GM21619 (cell line): ENCODE results near the gene GAK.

ENCODE experiments used
- ATAC-seq: cut with Tn5 transposase; IDR thresholded peaks from one replicate; pipeline ENCODE4 v1.9.1; 2021; ENCODE audit not compliant: unreplicated experiment

The GAK gene

DNA sequence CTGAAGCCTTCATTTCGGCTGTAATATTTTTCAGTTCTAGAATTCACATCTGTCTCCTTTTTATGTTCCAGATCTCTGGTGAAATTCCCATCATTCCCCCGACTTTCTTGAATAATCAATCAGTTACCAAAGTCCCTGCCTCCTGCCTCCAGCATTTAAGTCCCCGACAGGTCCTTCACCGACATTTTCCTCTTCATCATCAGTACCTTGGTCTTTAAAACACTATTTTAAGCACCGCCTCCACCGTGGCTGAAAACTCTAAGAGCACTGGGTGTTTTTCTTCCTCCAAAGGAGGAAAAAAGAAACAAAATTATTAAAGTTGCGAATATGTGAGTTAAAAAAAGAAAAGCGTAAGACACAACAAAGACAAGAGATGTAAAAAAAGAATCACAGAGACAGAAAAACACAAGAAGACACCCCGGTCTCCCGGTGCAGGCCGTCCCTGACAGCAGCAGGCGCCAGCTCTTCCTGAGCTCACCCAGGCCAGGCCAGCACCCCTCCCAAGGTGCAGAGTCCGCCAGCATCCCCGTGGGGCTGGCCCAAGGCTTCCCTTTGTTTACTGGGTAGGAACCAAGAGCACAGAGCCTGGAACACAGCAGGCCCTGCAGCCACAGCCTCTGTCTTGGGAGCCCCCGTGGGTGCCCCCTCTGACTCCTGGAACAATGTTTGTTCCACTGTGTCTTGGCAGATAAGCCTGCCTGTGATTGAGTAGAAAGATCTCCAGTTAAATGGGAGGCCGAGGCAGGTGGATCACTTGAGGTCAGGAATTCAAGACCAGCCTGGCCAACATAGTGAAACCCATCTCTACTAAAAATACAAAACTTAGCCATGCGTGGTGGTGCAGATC lies 56.9 kb downstream of the GAK start:
- no peak for ATAC-seq

DNA sequence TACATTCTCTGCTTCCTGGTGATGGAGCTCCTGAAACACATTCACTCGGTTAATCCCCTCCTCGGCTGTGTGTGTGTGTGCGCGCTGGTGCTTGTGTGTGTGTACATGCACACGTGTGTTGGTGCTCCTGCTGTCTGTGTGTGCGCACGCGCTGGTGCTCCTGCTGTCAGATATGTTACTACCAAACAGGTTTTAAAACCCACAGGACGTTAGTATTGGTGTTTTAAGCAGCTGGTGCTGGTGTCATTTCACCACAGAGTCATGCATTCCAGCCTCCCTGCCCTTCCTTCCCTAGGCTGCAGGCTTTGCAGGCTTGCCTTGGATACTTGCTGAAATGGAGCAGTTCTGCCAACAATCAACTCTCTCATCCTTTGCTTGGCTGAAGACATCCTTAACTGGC lies 58.1 kb downstream of the GAK start:
- ATAC-seq: no peak

DNA sequence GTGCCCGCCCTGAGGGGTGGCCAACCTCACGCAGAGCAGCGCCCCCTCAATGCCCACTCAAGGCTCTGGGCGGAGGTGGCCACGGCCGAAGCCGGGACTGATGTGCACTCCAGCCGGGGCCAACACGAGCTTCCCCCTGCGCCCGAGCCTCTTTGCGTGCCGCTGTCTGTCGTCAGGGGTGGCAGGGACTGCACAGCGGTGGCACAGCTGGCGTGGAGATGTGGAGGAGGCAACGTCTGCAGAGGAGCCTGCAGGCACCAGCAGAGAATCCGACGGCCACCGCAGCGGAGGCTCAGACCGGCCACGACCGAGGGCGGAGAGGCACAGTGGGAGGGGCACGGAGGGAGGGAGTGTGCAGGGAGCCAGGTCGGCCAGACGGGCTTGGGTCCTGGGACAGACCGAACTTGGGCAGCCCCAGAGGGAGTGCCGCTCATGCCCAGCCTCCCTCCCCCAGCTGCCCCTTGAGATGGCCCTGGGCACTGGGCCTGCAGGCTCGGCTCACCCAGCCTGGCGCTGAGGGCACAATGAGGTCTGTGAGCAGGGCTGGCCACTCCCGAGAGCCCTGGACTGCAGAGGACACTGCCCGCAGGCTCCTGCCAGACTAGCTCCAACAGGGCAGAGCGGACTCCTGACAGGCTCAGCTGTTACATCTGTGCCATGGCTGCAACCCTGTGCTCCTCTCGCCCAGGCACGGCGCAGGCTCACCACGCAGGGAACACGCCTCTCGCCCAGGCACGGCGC lies 59.7 kb downstream of the GAK start:
- no peak for ATAC-seq

DNA sequence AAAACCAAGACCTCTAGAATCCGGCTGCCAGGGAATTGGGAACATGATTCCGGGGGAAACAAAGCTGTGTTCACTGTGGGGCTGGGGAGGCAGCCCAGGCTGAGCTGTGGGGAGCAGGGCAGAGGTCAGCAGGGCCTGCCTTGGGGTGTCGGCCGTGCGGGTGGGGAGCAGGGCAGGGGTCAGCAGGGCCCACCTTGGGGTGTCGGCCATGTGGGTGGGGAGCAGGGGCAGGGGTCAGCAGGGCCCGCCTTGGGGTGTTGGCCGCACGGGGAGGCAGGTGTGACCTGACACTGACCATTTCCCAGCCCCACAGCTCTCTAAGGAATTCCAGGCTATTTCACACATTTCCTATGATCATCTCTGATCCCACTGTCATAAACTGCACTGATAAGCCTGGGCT lies 60.6 kb downstream of the GAK start:
- no peak for ATAC-seq

DNA sequence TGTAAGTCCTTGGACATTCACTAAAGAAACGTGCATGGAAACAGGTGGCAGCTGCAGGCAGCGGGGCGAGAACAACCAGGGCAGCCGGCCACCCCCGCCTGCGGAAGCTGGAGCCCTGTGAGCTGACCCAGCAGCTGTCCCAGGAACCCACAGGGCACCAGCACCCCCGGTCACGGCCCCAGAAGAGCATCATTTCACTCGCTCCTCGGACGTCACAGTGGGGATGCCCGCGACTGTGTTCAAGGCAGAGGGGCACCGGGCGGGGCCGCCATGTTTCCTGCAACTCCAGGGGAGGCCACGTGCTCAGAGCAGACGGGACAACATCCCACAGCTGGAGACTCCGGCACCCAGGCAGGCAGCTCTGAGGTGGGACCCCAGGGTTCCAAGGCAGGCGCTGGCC lies 61.2 kb downstream of the GAK start:
- no peak for ATAC-seq

DNA sequence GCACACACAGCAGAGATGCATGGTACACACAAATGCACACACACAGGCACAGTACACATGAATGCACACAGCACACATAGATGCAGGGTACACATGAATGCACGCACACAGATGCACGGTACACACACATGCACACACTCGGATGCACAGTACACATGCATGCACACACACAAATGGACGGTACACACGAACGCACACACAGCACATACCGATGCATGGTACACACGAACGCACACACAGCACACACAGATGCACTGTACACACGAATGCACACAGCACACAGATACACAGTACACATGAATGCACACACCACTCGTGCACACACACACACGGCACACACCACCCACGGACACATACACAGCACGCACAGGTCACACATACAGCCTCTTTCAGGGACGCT lies 62.3 kb downstream of the GAK start:
- no peak for ATAC-seq

DNA sequence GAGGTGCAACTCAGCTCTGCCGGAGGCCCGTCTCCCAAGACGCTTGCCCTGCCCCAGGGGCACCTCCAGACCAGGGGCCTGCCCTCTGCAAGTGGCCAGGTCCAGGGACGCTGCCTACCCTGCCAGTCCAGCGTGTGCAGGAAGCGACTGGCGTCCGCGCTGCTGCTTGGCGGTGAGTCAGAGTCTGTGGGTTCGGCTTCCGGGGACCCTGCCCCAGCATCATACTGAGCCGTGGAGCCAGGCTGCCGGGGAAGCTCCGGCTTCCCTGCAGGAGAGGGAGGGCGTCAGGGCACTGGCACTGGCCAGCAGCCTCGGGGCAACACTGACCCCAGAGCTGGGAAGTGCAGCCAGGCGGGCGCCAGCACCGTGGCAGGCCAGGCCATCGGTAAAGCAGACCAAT lies 63.7 kb downstream of the GAK start:
- ATAC-seq: no peak

DNA sequence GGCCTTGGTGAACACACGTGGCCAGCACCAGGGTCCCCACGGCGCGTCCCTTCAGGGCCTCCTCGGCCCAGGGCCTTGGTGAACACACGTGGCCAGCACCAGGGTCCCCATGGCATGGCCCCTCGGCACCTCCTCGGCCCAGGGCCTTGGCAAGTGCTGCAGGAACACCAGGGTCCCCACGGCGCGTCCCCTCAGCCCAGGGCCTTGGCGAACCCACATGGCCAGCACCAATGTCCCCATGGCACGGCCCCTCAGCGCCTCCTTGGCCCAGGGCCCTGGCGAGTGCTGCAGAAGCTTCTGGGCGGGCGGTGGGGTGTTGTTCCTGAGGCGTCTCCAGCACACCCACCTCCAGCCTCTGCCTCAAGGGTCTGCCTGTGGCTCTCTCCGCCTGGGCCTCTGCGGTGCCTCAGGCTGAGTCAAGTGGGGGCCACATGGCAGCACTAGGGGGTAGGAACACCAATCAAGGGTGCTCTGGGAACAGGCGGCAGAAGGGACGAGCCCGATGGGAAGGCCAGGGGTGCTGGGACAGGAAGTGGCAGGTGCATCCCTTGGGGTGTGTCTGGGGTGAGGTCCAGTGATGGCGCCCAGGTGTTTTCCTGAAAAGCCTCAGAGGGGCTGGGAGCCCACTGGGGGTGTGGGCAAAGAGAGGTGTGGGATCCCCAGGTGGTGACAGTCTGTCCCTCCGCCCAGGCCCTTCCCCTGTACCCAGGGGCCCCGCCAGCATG lies 64.4 kb downstream of the GAK start:
- no peak for ATAC-seq

DNA sequence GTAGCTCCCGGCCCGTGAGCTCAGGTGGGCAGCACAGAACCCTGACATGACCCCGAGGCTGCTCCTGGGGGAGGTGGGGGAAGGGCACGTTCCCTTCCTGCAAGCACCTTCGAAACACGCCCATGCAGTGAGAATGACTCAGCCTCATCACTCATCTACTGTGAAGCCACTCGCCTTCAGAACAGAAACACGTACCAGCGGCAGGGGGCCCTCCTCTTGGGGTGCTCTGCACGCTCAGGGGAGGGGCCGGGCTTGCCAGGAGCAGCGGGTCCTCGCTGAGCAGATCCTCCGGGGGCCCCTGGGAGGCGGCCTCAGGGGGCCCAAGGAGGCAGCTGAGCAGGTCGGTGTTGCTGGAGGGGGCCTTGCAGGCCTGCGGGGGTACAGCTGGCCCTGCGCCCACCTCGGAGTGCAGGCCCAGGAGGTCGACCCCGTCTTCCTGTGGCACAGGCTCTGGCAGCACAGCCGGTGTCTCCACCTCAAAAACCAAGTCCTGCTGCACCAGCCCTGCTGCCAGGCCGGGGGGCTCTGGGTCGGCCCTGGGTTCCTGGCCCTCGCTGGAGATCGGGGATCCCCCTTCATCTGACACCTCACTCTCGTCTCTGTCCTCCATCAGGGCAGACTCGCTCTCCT lies 65.2 kb downstream of the GAK start:
- ATAC-seq: no peak

DNA sequence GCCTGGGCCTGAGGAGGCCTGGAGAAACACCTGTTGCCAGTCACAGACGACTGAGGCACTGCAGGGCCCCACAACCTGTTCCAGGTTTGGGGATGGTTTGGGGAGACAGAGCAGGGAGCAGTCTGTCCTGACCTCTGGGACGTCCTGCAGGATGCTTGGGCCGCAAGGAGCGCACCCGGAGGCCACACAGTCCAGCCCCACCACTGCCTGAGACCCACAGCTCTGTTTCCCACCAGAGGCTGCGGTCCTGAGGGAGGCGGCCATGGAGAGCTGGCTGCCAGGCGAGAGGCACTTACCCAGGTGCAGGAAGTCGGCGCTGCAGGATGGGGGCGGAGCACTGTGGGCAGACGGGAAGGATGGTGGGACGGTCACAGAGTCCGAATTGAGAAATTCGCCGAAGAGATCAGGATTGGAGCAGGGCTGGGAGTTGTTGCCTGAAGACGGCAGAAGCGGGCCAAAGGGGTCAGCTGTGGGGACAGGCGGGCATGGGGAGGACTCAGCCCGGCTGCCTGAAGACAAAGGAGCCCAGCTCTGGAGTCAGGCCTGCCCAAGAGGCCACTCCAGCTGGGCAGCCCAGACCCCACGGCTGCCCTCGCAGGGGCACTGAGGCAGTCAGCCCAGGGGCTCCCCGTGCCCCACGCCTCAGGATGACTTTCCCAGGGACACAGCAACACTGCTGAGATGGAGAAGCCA lies 65.9 kb downstream of the GAK start:
- ATAC-seq: no peak

DNA sequence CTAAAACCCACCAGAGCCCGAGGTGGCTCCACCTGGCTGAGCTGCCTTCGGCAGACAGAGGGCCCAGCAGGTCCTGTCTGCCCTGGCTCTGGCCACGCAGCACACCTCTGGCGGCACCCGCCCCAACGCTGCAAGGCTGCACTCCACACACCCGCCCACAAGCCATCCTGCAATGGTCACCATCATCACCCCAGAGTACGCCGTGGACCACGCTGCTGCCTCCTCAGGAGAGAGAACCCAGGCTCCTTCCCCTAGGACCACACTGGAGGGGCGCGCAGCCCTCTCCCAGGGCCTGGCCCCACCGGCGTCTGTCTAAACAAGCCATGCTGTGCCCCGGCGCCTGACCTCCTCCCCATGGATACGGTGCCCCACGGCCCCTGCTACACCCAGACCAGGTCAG lies 66.5 kb downstream of the GAK start:
- no peak for ATAC-seq

DNA sequence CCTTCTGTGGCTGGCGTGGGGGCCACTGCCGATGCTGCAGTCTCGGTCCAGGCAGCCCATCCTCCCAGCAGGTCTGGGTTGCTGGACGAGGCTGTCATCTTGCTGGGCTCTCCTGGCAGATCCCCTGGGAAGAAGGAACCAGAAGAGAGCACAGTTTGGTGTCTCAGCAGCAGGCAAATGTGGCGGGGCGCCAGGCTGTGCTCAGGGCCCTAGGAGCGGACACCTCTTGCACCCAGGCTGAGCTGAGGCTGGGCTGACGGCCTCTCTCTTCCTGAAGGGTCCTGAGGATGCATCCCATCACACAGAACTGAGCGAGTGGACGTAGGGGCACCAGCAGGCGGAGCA lies 67.0 kb downstream of the GAK start:
- ATAC-seq: no peak

DNA sequence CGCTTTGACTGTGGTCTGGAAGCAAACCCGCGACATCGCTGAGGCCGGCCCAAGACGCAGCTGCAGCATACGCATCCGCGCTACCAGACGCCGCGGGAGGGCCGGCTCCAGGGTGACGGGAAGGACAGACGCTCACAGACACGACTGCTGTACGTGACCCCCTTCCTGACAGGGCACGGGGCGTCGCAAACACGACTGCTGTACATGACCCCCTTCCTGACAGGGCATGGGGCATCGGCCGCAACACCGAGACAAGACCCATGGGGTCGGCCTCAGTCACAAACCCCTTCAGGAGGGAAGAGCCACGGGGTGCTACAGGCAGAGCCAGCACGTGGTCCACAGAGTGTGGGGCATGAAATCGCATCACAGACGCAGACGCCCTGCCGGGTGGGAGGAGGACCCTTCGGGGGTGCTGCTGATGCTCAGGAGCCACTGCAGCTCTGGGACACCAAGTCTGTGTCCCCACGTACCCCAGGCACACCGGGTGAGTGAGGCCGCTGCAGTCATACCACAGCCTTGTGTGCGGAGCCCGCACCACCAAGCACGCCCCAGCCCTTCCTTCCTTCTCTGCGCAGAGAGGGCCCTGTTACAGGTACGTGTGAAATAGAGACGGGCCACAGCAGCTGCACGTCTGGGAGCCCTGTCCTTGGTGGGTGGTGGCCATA lies 67.5 kb downstream of the GAK start:
- ATAC-seq: no peak

DNA sequence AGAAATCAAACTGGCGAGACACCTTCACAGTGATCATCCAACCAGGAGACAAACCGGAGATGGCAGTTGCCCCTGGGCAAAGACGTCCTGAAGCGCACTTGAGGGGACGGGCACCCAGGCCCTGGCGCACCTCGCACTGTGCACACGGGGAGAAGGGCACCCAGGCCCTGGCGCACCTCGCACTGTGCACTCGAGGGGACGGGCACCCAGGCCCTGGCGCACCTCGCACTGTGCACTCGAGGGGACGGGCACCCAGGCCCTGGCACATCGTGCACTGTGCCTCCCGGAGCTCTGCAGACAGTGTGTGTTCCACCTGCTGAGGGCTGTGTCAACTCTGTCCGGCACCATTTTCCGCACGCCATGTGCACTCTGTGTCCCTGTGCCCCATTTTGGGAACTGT lies 71.6 kb downstream of the GAK start:
- no peak for ATAC-seq

DNA sequence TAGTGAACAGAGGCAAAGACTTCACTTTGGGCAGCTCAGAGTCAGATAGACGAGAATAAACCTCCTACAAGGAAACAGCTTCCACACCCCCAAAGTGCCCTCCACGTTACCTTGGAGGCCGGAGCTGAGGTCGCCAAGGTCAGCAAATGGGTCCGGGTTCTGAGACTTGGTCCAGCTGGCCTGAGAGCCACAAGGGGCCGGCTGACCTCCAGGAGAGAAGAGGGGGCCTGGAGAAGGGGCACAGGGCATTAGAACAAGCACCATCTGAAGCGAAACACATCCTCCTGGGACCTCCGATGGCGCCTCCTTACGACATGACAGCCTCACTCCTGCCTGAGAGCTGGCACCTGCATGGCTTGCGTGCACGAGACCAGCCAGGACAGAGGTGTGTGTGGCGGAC lies 72.6 kb downstream of the GAK start:
- ATAC-seq: no peak

DNA sequence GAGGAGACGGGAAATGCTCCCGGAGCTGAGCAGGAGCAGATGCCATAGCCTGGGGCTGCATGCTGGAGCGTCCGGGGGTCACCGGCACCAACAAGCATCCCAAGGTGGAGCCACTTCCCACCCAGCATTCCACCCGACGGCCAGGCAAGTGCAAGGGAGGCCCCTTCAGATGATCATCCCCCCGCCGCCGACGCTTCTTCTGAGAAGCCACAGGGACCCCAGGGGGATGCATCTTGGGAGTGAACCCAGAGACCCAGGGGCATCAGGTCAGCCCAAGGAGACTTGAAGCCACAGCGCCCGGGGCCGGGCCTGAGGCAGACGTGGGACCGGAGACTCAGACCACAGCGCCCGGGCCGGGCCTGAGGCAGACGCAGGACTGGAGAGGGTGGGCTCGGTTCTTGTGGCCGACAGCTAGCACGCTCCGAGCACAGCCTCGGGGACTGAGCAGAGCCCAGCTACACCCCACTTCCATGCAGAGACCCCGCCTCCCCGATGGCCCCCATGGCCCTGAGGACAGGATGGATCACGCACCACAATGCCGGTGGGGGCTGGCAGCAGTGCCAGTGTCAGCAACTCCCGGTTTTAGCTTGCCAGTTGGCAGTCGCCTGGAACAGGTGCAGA lies 73.2 kb downstream of the GAK start:
- no peak for ATAC-seq

DNA sequence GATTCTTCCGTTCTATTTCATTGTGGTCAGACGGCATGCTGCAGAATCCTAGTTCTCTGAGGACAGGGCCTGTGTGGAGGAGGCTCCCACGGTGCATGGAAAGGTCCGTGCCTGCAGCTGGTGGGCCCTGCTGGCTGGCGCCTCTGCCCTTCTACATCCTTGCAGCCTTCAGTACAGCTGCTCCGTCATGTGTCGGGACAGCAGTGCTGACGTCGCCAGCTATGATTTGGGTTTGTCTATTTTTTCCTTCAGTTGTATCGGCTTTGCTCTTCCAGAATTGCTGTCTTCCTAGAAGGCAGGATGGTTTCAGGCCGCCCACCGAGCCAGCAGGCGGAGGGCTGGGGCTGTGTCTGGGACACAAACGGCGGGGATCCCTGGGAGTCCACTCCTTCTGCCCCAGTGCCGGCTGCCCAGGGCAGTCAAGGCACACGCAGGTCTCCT lies 74.1 kb downstream of the GAK start:
- ATAC-seq: no peak

DNA sequence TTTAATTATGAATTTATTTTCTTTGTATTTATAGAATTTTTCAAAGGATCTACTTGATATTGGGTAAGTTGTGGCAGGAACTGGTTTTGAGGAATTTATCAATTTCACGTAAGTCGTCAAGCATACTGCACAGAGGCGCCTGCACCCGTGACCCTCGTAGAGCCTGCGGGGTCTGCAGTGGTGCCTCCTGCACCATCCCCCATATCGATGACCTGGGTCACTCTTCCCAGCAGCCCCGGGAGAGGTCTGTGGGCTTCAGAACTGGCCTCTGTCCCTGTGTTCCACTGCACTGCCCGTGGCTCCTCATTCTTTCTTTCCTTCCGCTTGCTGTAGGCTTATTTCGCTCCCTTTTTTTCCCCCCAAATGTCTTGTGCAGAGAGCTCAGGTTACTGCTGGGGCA lies 74.7 kb downstream of the GAK start:
- no peak for ATAC-seq

DNA sequence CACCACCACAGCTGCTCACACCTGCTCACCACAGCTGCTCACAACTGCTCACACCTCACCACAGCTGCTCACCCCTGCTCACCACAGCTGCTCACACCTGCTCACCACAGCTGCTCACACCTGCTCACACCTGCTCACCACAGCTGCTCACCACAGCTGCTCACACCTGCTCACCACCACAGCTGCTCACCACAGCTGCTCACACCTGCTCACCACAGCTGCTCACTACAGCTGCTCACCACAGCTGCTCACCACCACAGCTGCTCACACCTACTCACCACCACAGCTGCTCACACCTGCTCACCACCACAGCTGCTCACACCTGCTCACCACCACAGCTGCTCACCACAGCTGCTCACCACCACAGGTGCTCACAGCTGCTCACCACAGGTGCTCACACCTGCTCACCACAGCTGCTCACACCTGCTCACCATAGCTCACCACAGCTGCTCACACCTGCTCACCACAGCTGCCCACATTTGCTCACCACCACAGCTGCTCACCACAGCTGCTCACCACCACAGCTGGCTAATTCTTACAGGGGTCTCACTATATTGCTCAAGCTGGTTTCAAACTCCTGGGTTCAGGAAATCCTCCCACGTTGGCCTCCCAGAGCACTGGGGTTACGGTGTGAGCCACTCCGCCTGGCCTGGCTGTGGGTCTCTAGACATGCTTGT lies 75.8 kb downstream of the GAK start:
- ATAC-seq: no peak

DNA sequence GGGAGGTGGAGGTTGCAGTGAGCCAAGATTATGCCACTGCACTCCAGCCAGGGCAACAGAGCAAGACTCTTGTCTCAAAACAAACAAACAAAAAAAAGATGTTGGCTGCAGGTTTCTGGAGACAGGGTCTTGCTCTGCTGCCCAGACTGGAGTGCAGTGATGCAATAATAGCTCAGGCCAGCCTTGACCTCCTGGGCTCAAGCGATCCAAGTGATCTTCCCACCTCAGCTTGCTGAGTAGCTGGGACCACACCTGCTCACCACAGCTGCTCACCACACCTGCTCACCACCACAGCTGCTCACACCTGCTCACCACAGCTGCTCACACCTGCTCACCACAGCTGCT lies 76.3 kb downstream of the GAK start:
- ATAC-seq: no peak
